ENCODE results near the gene ZNF750. TPM values are rescaled to one million over a fixed set of nuclear protein-coding genes. Genes with fewer than 3 reads are reported as not detected.

ZNF750 gene
- total RNA-seq, 1 experiment from 2014 or later = 0.14 TPM

DNA sequence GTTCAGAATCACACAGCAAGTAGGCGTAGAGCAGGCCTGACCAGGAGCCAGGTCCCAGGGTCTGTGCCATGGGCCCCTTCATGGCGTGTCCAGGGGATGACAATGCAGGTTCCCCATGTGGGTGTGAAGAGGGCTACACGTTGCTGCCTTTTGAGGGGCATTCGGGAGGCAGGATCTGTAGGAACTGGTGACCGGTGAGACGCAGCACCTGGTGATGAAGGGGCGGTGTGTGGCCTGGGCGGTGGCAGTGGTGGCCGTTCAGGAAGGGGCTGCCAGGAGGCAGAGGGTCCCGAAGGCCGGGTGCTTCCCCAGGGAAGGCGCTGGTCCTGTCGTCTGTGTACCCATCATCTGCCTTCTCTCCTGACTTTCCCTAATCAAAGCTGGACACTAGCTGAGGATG is 34.6 kb downstream of the ZNF750 start:
- CTCF ChIA-PET = no interaction called here
- POLR2A ChIA-PET = no interaction called here
- BruUV-seq (replicated peaks) = no TSS peak
- peaks cover 14% of the 10 kb centered on the region for H3K9me3 Mint-ChIP-seq (ENCODE audit: unreplicated experiment)
- no peak for DNase-seq
- peaks cover 27% of the 10 kb centered on the region for H3K36me3 Mint-ChIP-seq (ENCODE audit: insufficient read depth, unreplicated experiment)
- no peaks in the 10 kb centered on the region for H3K9me3 ChIP-seq
- H3K27me3 Mint-ChIP-seq (ENCODE audit: insufficient read depth, unreplicated experiment) = no peaks in the 10 kb centered on the region
- no peaks in the 10 kb centered on the region for H3K4me1 Mint-ChIP-seq (ENCODE audit: low read depth, unreplicated experiment)
- intact Hi-C loops (cut with micrococcal nuclease; ENCODE audit: unreplicated experiment) = no loop called here
- no peak overlapping the region for H3K4me3 Mint-ChIP-seq (ENCODE audit: unreplicated experiment)
- no peak overlapping the region for H3K27ac Mint-ChIP-seq (ENCODE audit: unreplicated experiment)
- H3K4me3 ChIP-seq (ENCODE audit: low read depth, low read length) = no peak overlapping the region
- no peaks in the 10 kb centered on the region for H3K27me3 ChIP-seq (replicated peaks; ENCODE audit: control insufficient read depth, insufficient read depth, low read length)
- H3K36me3 ChIP-seq (ENCODE audit: control insufficient read depth, insufficient read depth, low read length) = peaks cover 3% of the 10 kb centered on the region
- TF ChIP-seq, protein P1, sequence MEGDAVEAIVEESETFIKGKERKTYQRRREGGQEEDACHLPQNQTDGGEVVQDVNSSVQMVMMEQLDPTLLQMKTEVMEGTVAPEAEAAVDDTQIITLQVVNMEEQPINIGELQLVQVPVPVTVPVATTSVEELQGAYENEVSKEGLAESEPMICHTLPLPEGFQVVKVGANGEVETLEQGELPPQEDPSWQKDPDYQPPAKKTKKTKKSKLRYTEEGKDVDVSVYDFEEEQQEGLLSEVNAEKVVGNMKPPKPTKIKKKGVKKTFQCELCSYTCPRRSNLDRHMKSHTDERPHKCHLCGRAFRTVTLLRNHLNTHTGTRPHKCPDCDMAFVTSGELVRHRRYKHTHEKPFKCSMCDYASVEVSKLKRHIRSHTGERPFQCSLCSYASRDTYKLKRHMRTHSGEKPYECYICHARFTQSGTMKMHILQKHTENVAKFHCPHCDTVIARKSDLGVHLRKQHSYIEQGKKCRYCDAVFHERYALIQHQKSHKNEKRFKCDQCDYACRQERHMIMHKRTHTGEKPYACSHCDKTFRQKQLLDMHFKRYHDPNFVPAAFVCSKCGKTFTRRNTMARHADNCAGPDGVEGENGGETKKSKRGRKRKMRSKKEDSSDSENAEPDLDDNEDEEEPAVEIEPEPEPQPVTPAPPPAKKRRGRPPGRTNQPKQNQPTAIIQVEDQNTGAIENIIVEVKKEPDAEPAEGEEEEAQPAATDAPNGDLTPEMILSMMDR (IDR thresholded peaks at IDR 0.05; ENCODE audit: insufficient read depth in 1 of 2, low read depth in 1 of 2, low read length in 1 of 2, severe bottlenecking in 1 of 2, unreplicated experiment in 1 of 2) = no peak
- H3K4me1 ChIP-seq = no peaks in the 10 kb centered on the region

DNA sequence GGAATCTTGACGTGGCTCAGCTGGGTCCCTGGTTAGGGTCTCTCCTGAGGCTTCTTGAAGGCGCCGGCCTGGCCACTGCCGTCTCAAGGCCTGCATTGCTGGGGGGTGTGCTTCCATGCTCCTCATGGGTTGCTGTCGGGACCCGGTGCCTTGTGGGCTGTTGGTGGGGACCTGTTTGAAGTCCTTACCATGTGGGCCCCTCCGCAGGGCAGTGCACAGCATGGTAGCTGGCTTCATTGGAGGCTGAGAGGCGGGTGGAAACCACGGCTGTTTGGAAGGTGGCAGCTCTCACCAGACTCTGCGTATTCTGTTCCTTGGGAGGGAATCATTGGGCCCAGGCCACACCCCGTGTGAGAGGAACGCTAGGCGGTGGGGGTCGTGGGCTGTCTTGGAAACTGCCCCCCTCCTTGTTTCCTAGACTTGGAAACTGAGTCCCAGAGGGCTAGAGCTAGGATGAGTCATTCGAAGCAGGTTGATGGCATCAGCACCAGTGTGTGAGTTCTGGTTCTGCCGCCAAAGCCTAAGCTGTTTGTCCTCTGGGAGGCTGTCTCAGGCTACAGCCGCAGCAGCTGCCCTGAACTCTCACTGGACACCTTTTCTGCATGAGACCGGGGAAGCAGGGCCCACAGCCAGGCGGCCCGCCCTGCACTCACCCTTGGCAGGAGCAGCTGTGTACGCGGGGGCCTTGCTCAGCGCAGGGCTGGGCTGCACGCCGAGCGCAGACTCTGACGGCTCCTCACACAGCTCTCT is 35.2 kb downstream of the ZNF750 start:
- H3K4me1 Mint-ChIP-seq (ENCODE audit: low read depth, unreplicated experiment) = no peaks in the 10 kb centered on the region
- TF ChIP-seq, protein P1 (IDR thresholded peaks at IDR 0.05; ENCODE audit: insufficient read depth in 1 of 2, low read depth in 1 of 2, low read length in 1 of 2, severe bottlenecking in 1 of 2, unreplicated experiment in 1 of 2) = no peak
- H3K27ac Mint-ChIP-seq (ENCODE audit: unreplicated experiment) = no peak overlapping the region
- no TSS peak for BruUV-seq (replicated peaks)
- H3K4me3 Mint-ChIP-seq (ENCODE audit: unreplicated experiment) = no peak overlapping the region
- no peak for DNase-seq
- H3K9me3 ChIP-seq = no peaks in the 10 kb centered on the region
- ChIA-PET CTCF (no interaction called here), POLR2A (no interaction called here)
- intact Hi-C loops (cut with micrococcal nuclease; ENCODE audit: unreplicated experiment) = no loop called here
- no peaks in the 10 kb centered on the region for H3K27me3 Mint-ChIP-seq (ENCODE audit: insufficient read depth, unreplicated experiment)
- H3K4me1 ChIP-seq = no peaks in the 10 kb centered on the region
- no peak overlapping the region for H3K4me3 ChIP-seq (ENCODE audit: low read depth, low read length)
- H3K27me3 ChIP-seq (replicated peaks; ENCODE audit: control insufficient read depth, insufficient read depth, low read length) = no peaks in the 10 kb centered on the region
- peaks cover 5% of the 10 kb centered on the region for H3K36me3 ChIP-seq (ENCODE audit: control insufficient read depth, insufficient read depth, low read length)
- H3K36me3 Mint-ChIP-seq (ENCODE audit: insufficient read depth, unreplicated experiment) = peaks cover 33% of the 10 kb centered on the region
- H3K9me3 Mint-ChIP-seq (ENCODE audit: unreplicated experiment) = peaks cover 14% of the 10 kb centered on the region

DNA sequence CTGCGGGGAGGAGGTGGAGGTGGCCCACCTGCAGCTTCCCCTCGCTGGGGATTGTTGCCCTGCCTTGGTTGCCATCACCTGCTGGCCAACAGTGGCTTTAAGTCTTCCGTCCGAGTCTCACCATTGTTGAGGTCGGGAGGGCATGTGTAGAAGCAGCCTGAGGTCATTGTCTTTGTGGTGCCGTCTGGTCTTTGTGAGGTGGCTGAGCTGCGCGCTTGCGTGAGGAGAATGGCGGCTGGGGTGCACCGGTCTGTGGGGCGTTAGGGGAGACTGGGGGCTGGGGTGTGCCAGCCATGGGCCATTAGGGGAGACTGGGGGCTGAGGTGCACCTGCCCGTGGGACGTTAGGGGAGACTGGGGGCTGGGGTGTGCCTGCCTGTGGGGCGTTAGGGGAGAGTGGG is 36.2 kb downstream of the ZNF750 start:
- peaks cover 5% of the 10 kb centered on the region for H3K36me3 ChIP-seq (ENCODE audit: control insufficient read depth, insufficient read depth, low read length)
- TF ChIP-seq, protein P1 (IDR thresholded peaks at IDR 0.05; ENCODE audit: insufficient read depth in 1 of 2, low read depth in 1 of 2, low read length in 1 of 2, severe bottlenecking in 1 of 2, unreplicated experiment in 1 of 2) = no peak
- DNase-seq = no peak
- ChIA-PET POLR2A (no interaction called here), CTCF (no interaction called here)
- Mint-ChIP-seq H3K4me1 (ENCODE audit: low read depth, unreplicated experiment) (no peaks in the 10 kb centered on the region), H3K9me3 (ENCODE audit: unreplicated experiment) (peaks cover 14% of the 10 kb centered on the region), H3K36me3 (ENCODE audit: insufficient read depth, unreplicated experiment) (peaks cover 40% of the 10 kb centered on the region), H3K4me3 (ENCODE audit: unreplicated experiment) (no peak overlapping the region), H3K27me3 (ENCODE audit: insufficient read depth, unreplicated experiment) (no peaks in the 10 kb centered on the region), H3K27ac (ENCODE audit: unreplicated experiment) (no peak overlapping the region)
- intact Hi-C loops (cut with micrococcal nuclease; ENCODE audit: unreplicated experiment) = no loop called here
- H3K4me1 ChIP-seq = no peaks in the 10 kb centered on the region
- BruUV-seq (replicated peaks) = no TSS peak
- H3K4me3 ChIP-seq (ENCODE audit: low read depth, low read length) = no peak overlapping the region
- H3K27me3 ChIP-seq (replicated peaks; ENCODE audit: control insufficient read depth, insufficient read depth, low read length) = no peaks in the 10 kb centered on the region
- H3K9me3 ChIP-seq = no peaks in the 10 kb centered on the region
